Caco-2 (cell line): ENCODE results near the gene PLXNA4. TPM values are rescaled to one million over a fixed set of nuclear protein-coding genes. Genes with fewer than 3 reads are reported as not detected.

Experiments
- BruUV-seq: library from RNA; stranded (reverse); fragments of 400-500 nt; replicated peaks from 2 replicates; lab custom pipeline; 2021; lab: Mats Ljungman, UMichigan
- CTCF ChIA-PET: fragments of 300-600 bp; sonication (Branson Sonifier 250); formaldehyde crosslinking; loops from one replicate; lab custom pipeline; 2022; ENCODE audit warnings: antibody characterized with exemption; lab: Charles Lee
- POLR2A ChIA-PET: fragments of 300-600 bp; sonication (Branson Sonifier 250); formaldehyde crosslinking; loops from one replicate; lab custom pipeline; 2022; ENCODE audit warnings: antibody characterized with exemption; lab: Charles Lee
- DNase-seq, 2 experiments: peaks; one replicate each; pipeline versions ENCODE4 v3.0.0 to v3.0.0-alpha.2; 2020 to 2022
- H3K27me3 ChIP-seq: replicated peaks from 2 replicates; pipeline ENCODE4 v1.6.0; 2011; ENCODE audit warnings: low read length; ENCODE audit not compliant: control insufficient read depth, insufficient read depth
- H3K36me3 ChIP-seq: 2 replicates; pipeline ENCODE4 v1.5.1; 2011; ENCODE audit warnings: low read length; ENCODE audit not compliant: control insufficient read depth, insufficient read depth
- H3K4me1 ChIP-seq: fragments of 250-450 bp; sonication (Bioruptor Pico); 2 replicates; pipeline ENCODE4 v1.5.1; 2020; ENCODE audit warnings: mild to moderate bottlenecking
- H3K4me3 ChIP-seq: 2 replicates; pipeline ENCODE4 v1.5.1; 2011; ENCODE audit warnings: low read depth, mild to moderate bottlenecking, control low read depth, low read length
- H3K9me3 ChIP-seq: fragments of 250-450 bp; sonication (Bioruptor Pico); 2 replicates; pipeline ENCODE4 v1.5.1; 2020; ENCODE audit warnings: mild to moderate bottlenecking, moderate library complexity
- H3K27ac Mint-ChIP-seq: one replicate; pipeline ENCODE4 v1.8.0; 2022; ENCODE audit warnings: mixed read lengths; ENCODE audit not compliant: unreplicated experiment
- H3K27me3 Mint-ChIP-seq: one replicate; pipeline ENCODE4 v1.8.0; 2022; ENCODE audit warnings: mixed read lengths; ENCODE audit not compliant: insufficient read depth, unreplicated experiment
- H3K36me3 Mint-ChIP-seq: one replicate; pipeline ENCODE4 v1.8.0; 2022; ENCODE audit warnings: mild to moderate bottlenecking, mixed read lengths; ENCODE audit not compliant: insufficient read depth, unreplicated experiment
- H3K4me1 Mint-ChIP-seq: one replicate; pipeline ENCODE4 v1.8.0; 2022; ENCODE audit warnings: low read depth, mixed read lengths; ENCODE audit not compliant: unreplicated experiment
- H3K4me3 Mint-ChIP-seq: one replicate; pipeline ENCODE4 v1.8.0; 2022; ENCODE audit warnings: mild to moderate bottlenecking, moderate library complexity, mixed read lengths; ENCODE audit not compliant: unreplicated experiment
- H3K9me3 Mint-ChIP-seq: one replicate; pipeline ENCODE4 v1.8.0; 2022; ENCODE audit warnings: mixed read lengths; ENCODE audit not compliant: unreplicated experiment
- intact Hi-C: fragments of 100-400 bp; cut with micrococcal nuclease; formaldehyde crosslinking; loops from one replicate; pipeline ENCODE4 v1.10.0; 2022; ENCODE audit not compliant: unreplicated experiment
- total RNA-seq: library from RNA; stranded (reverse); gene quantifications from 2 replicates; pipeline ENCODE4 v1.2.3, GENCODE V29; 2022
- TF ChIP-seq, protein P1 (sequence below), 2 experiments: fragments of 200-600 bp in 1 of 2; IDR thresholded peaks; 1 replicate in 1 of 2; 2 replicates in 1 of 2; pipeline versions ENCODE4 v1.5.1 to v1.8.0; 2011 to 2022; ENCODE audit warnings: antibody characterized with exemption in 1 of 2, control low read depth in 1 of 2, inconsistent platforms in 1 of 2, low read depth in 1 of 2, low read length in 1 of 2, mild to moderate bottlenecking in 1 of 2, moderate library complexity in 1 of 2; ENCODE audit not compliant: insufficient read depth in 1 of 2, severe bottlenecking in 1 of 2, unreplicated experiment in 1 of 2

PLXNA4 gene
- total RNA-seq, 1 experiment from 2014 or later, result 0.43 TPM

DNA sequence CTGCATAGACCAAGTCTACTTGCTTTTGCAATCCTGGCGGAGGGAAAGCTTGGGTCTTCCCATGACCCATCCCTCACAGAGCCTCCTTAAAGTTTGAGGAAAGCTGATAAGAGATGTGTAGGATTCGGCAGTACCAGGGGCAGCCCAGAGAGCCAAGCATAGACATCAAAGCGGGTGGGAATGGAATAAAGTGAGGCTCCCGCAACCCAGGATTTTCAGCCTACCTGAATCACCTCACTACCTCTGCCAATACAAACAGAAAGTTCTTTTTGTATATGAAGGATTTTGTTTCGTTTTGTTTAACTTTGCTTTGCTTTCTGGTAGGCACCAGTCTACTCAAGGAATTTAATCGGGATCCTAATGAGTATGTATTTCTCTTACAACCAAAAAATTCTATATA lies 451.7 kb downstream of the PLXNA4 start:
- Histone ChIP-seq H3K9me3 (no peaks in the 10 kb centered on the region), H3K27me3 (peaks cover 1% of the 10 kb centered on the region), H3K36me3 (no peaks in the 10 kb centered on the region), H3K4me3 (no peak overlapping the region), H3K4me1 (no peaks in the 10 kb centered on the region)
- no peak overlapping the region for H3K27ac Mint-ChIP-seq
- no peaks in the 10 kb centered on the region for H3K36me3 Mint-ChIP-seq
- H3K4me3 Mint-ChIP-seq, result no peak overlapping the region
- no TSS peak for BruUV-seq
- DNase-seq, result no peak
- TF ChIP-seq, protein P1, sequence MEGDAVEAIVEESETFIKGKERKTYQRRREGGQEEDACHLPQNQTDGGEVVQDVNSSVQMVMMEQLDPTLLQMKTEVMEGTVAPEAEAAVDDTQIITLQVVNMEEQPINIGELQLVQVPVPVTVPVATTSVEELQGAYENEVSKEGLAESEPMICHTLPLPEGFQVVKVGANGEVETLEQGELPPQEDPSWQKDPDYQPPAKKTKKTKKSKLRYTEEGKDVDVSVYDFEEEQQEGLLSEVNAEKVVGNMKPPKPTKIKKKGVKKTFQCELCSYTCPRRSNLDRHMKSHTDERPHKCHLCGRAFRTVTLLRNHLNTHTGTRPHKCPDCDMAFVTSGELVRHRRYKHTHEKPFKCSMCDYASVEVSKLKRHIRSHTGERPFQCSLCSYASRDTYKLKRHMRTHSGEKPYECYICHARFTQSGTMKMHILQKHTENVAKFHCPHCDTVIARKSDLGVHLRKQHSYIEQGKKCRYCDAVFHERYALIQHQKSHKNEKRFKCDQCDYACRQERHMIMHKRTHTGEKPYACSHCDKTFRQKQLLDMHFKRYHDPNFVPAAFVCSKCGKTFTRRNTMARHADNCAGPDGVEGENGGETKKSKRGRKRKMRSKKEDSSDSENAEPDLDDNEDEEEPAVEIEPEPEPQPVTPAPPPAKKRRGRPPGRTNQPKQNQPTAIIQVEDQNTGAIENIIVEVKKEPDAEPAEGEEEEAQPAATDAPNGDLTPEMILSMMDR (IDR thresholded peaks at IDR 0.05; ENCODE audit: insufficient read depth in 1 of 2, low read depth in 1 of 2, low read length in 1 of 2, severe bottlenecking in 1 of 2, unreplicated experiment in 1 of 2), result no peak
- no peaks in the 10 kb centered on the region for H3K9me3 Mint-ChIP-seq
- peaks cover 32% of the 10 kb centered on the region for H3K27me3 Mint-ChIP-seq
- ChIA-PET CTCF (no interaction called here), POLR2A (no interaction called here)
- intact Hi-C loops, result no loop called here
- H3K4me1 Mint-ChIP-seq, result no peaks in the 10 kb centered on the region

DNA sequence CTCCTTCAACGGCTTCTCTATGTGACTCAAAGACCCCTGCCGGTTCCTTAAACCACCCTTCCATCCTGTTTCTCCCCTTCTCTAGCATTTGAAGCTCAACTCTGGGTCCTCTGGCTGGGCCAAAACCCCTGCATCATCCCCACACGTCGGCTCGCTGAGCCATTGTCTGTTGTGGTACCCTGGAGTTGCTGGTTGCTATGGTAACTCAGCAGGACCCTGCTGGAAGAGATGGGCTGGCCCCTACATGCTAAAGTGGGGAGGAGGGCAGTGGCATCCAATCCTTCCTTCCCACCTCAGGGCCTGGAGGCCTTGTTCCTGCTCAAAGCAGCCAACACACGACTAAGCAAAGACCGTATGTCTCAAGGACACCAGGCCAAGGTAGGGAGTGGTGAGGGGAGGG lies 452.5 kb downstream of the PLXNA4 start:
- TF ChIP-seq, protein P1 (IDR thresholded peaks at IDR 0.05; ENCODE audit: insufficient read depth in 1 of 2, low read depth in 1 of 2, low read length in 1 of 2, severe bottlenecking in 1 of 2, unreplicated experiment in 1 of 2), result no peak
- CTCF ChIA-PET, result no interaction called here
- no peaks in the 10 kb centered on the region for H3K4me1 Mint-ChIP-seq
- H3K36me3 Mint-ChIP-seq, result no peaks in the 10 kb centered on the region
- H3K27ac Mint-ChIP-seq, result no peak overlapping the region
- no peaks in the 10 kb centered on the region for H3K9me3 Mint-ChIP-seq
- intact Hi-C loops, result no loop called here
- Histone ChIP-seq H3K36me3 (no peaks in the 10 kb centered on the region), H3K9me3 (no peaks in the 10 kb centered on the region), H3K4me1 (no peaks in the 10 kb centered on the region), H3K4me3 (no peak overlapping the region), H3K27me3 (peaks cover 1% of the 10 kb centered on the region)
- no peak for DNase-seq
- no TSS peak for BruUV-seq
- POLR2A ChIA-PET, result no interaction called here
- H3K27me3 Mint-ChIP-seq, result peaks cover 34% of the 10 kb centered on the region
- no peak overlapping the region for H3K4me3 Mint-ChIP-seq

DNA sequence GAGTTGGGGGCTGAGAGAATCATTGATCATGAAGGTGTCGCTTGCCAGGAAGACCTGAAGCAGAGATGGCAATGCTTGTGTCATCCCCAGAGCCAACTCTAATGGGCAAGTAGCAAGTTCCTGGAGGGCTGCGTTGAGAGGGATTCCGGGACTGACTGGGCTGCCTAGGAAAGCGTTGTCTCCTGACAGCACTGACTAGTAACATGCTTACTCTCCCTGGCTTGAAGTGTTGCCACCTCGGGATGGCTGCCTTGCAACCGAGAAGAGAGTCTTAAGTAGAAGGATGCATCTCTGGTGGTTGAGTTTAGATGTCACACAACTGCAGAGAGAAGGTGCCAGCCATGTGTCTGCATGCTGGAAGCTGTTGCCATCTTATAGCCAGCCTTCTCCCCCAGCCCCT lies 453.4 kb downstream of the PLXNA4 start:
- no peak overlapping the region for H3K4me3 ChIP-seq
- no peak overlapping the region for H3K27ac Mint-ChIP-seq
- CTCF ChIA-PET, result no interaction called here
- peaks cover 1% of the 10 kb centered on the region for H3K27me3 ChIP-seq
- no peaks in the 10 kb centered on the region for H3K9me3 Mint-ChIP-seq
- no peak overlapping the region for H3K4me3 Mint-ChIP-seq
- H3K4me1 Mint-ChIP-seq, result no peaks in the 10 kb centered on the region
- no peaks in the 10 kb centered on the region for H3K4me1 ChIP-seq
- no peaks in the 10 kb centered on the region for H3K9me3 ChIP-seq
- DNase-seq, result no peak
- no TSS peak for BruUV-seq
- POLR2A ChIA-PET, result no interaction called here
- intact Hi-C loops, result no loop called here
- TF ChIP-seq, protein P1 (IDR thresholded peaks at IDR 0.05; ENCODE audit: insufficient read depth in 1 of 2, low read depth in 1 of 2, low read length in 1 of 2, severe bottlenecking in 1 of 2, unreplicated experiment in 1 of 2), result no peak
- peaks cover 29% of the 10 kb centered on the region for H3K27me3 Mint-ChIP-seq
- H3K36me3 Mint-ChIP-seq, result no peaks in the 10 kb centered on the region
- H3K36me3 ChIP-seq, result no peaks in the 10 kb centered on the region
